K562 (cell line): Measurements from ENCODE around the gene SSH3. TPM values are rescaled to one million over a fixed set of nuclear protein-coding genes. Genes with fewer than 3 reads are reported as not detected.
A peak's percentile ranks its signal among the peaks of the same experiment; 100 is the strongest.

Source experiments
- ADNP ChIP-seq: fragments of 200-800 bp; sonication (Bioruptor generic); IDR thresholded peaks from 2 replicates; pipeline ENCODE4 v1.6.1; 2016; ENCODE audit warnings: missing genetic modification characterization, missing compliant biosample characterization
- ATF4 ChIP-seq: fragments of 450-650 bp; formaldehyde crosslinking; IDR thresholded peaks from 2 replicates; pipeline ENCODE4 v1.4.0; 2022; ENCODE audit warnings: mild to moderate bottlenecking, moderate library complexity
- BRF1 ChIP-seq: IDR thresholded peaks from 3 replicates; pipeline ENCODE4 v1.6.1; 2011; ENCODE audit warnings: borderline replicate concordance, mild to moderate bottlenecking; ENCODE audit not compliant: insufficient read length; ENCODE audit errors: extremely low read depth
- CEBPZ ChIP-seq: fragments of 150-350 bp; IDR thresholded peaks from 2 replicates; pipeline ENCODE4 v1.6.1; 2014; ENCODE audit warnings: low read depth, mild to moderate bottlenecking, low read length, borderline replicate concordance
- FIP1L1 ChIP-seq: fragments of 200-400 bp; formaldehyde crosslinking; IDR thresholded peaks from 2 replicates; pipeline ENCODE4 v1.6.1; 2018; ENCODE audit warnings: mild to moderate bottlenecking, low read depth, low read length; ENCODE audit not compliant: poor library complexity, severe bottlenecking
- HBP1 ChIP-seq: fragments of 450-650 bp; formaldehyde crosslinking; IDR thresholded peaks from 2 replicates; pipeline ENCODE4 v1.4.0; 2022; ENCODE audit warnings: missing genetic modification characterization
- HNRNPLL ChIP-seq: fragments of 200-400 bp; formaldehyde crosslinking; IDR thresholded peaks from 2 replicates; pipeline ENCODE4 v1.6.1; 2017; ENCODE audit warnings: low read length, low read depth, mild to moderate bottlenecking; ENCODE audit not compliant: poor library complexity, severe bottlenecking
- MAFK ChIP-seq: IDR thresholded peaks from 2 replicates; pipeline ENCODE4 v1.6.1; 2011; ENCODE audit warnings: low read length, improper control_type of control experiment
- MTA2 ChIP-seq: fragments of 450-650 bp; IDR thresholded peaks from 2 replicates; pipeline ENCODE4 v1.6.1; 2016; ENCODE audit warnings: low read depth
- MYNN ChIP-seq, 2 experiments: sonication (generic); formaldehyde crosslinking in 1 of 2; IDR thresholded peaks; 2 replicates each; pipeline versions ENCODE4 v1.5.0 to v1.6.1; 2016 to 2020; ENCODE audit warnings: antibody characterized with exemption in 1 of 2, missing genetic modification reagents in 1 of 2
- NFXL1 ChIP-seq: fragments of 450-650 bp; formaldehyde crosslinking; IDR thresholded peaks from 2 replicates; pipeline ENCODE4 v1.4.0; 2021; ENCODE audit warnings: mild to moderate bottlenecking
- STAT6 ChIP-seq: sonication (generic); formaldehyde crosslinking; IDR thresholded peaks from 2 replicates; pipeline ENCODE4 v1.8.1; 2023; ENCODE audit warnings: mild to moderate bottlenecking, missing genetic modification reagents
- TCF15 ChIP-seq: fragments of 250-450 bp; sonication (Bioruptor Pico); IDR thresholded peaks from 2 replicates; pipeline ENCODE4 v1.8.0; 2022; ENCODE audit warnings: moderate library complexity, mild to moderate bottlenecking, inconsistent platforms
- THRB ChIP-seq: fragments of 450-650 bp; formaldehyde crosslinking; conservative IDR thresholded peaks from 2 replicates; pipeline ENCODE4 v1.4.0; 2022; ENCODE audit warnings: mild to moderate bottlenecking, missing genetic modification characterization
- ZNF655 ChIP-seq: fragments of 250-450 bp; sonication (Bioruptor Pico); IDR thresholded peaks from 2 replicates; pipeline ENCODE4 v1.5.0; 2021
- ZNF77 ChIP-seq: fragments of 250-450 bp; sonication (Bioruptor Pico); IDR thresholded peaks from 2 replicates; pipeline ENCODE4 v1.5.0; 2020
- ZSCAN29 ChIP-seq: fragments of 450-650 bp; IDR thresholded peaks from 2 replicates; pipeline ENCODE4 v1.6.1; 2017
- polyA plus RNA-seq, 8 experiments: library from polyadenylated mRNA; depleted of rRNA in 4 of 8; stranded (reverse) in 5 of 8; unstranded in 3 of 8; fragments of >200 nt; fragmentation: Nextera tagmentation in 2 of 8; fragmentation: Illumina TruSeq in 1 of 8; extraction: Ambion mirVana in 2 of 8; extraction: Trizol in 1 of 8; gene quantifications; 2 replicates each; pipeline versions ENCODE4 v1.2.1 to v1.2.3, GENCODE V29; 2011 to 2014; ENCODE audit warnings: inconsistent platforms in 1 of 8, missing spikeins in 1 of 8
- total RNA-seq, 7 experiments: library from RNA; depleted of rRNA in 6 of 7; stranded (reverse); fragments of >200 nt in 6 of 7; fragmentation: Illumina TruSeq in 2 of 7; extraction: Trizol in 2 of 7; gene quantifications; 2 replicates each; pipeline versions ENCODE4 v1.2.1 to v1.2.3, GENCODE V29; 2011 to 2021; ENCODE audit warnings: low replicate concordance in 1 of 7

Gene SSH3
- total and polyA plus RNA-seq, 9 of the 15 experiments (the other 6 are each of a cell fraction or from before 2014, with no cell fraction given): 0.07 to 1.0 (median 0.24) TPM; not detected in 3

- TF ChIP-seq CEBPZ (no peak), ZNF655 (CRISPR knock-in tag) (no peak), HBP1 (CRISPR knock-in tag) (no peak), THRB (CRISPR knock-in tag) (peak; percentile 63; the same call in 1 of the 2 replicates), ATF4 (CRISPR knock-in tag) (0 out of 2 replicates have a peak, but pooled peaks have one; percentile 10), MYNN (IDR thresholded peaks at IDR 0.05) (no peak), MYNN (CRISPR knock-in tag; IDR thresholded peaks at IDR 0.05) (no peak), MTA2 (no peak), ZNF77 (CRISPR knock-in tag) (no peak), ZSCAN29 (no peak), MAFK (no peak), STAT6 (CRISPR knock-in tag) (no peak), FIP1L1 (no peak), HNRNPLL (no peak), NFXL1 (CRISPR knock-in tag) (no peak; the same call in 1 of the 2 replicates), BRF1 (no peak), TCF15 (no peak), ADNP (tag) (no peak)
Observed at GRCh38 chr11:67288198-67288451, 15.2 kb upstream of the SSH3 start (continued).
